PC-3 (cell line): ENCODE data around the gene PCDHGC4.

Experiments used
- CTCF ChIP-seq: fragments of 300-600 bp; sonication (generic); conservative IDR thresholded peaks from 2 replicates; pipeline ENCODE4 v1.5.1; 2017; ENCODE audit warnings: antibody characterized with exemption, low read depth, mild to moderate bottlenecking, low read length
- EZH2 ChIP-seq: fragments of 300-600 bp; sonication (generic); IDR thresholded peaks from one replicate; pipeline ENCODE4 v1.6.1; 2017; ENCODE audit warnings: antibody characterized with exemption, mild to moderate bottlenecking, low read length; ENCODE audit not compliant: unreplicated experiment

GRCh38 chr5:141479776-141480175 lies 5.1 kb upstream of the PCDHGC4 start:
- TF ChIP-seq EZH2, result no peak
- TF ChIP-seq CTCF, result no peak
